HepG2 (cell line): ENCODE data around the gene PDZD7. TPM values are rescaled to one million over a fixed set of nuclear protein-coding genes. Genes with fewer than 3 reads are reported as not detected.

Experiments
- BCL6 ChIP-seq: IDR thresholded peaks from 2 replicates; pipeline ENCODE4 v1.6.1; 2016; ENCODE audit warnings: missing genetic modification reagents, missing compliant biosample characterization
- DMAP1 ChIP-seq: IDR thresholded peaks from 2 replicates; pipeline ENCODE4 v1.6.1; 2016
- DR1 ChIP-seq: sonication (generic); formaldehyde crosslinking; IDR thresholded peaks from 2 replicates; pipeline ENCODE4 v1.8.0; 2021; ENCODE audit warnings: mild to moderate bottlenecking, missing genetic modification reagents, inconsistent platforms
- GTF3A ChIP-seq: sonication (generic); formaldehyde crosslinking; conservative IDR thresholded peaks from 2 replicates; pipeline ENCODE4 v1.4.0; 2020; ENCODE audit warnings: mild to moderate bottlenecking, missing genetic modification reagents
- HOXA3 ChIP-seq: sonication (generic); formaldehyde crosslinking; IDR thresholded peaks from 2 replicates; pipeline ENCODE4 v1.5.0; 2020; ENCODE audit warnings: missing genetic modification reagents
- HOXA5 ChIP-seq: sonication (generic); formaldehyde crosslinking; IDR thresholded peaks from 2 replicates; pipeline ENCODE4 v1.4.0; 2020; ENCODE audit warnings: missing genetic modification reagents
- KDM2A ChIP-seq: sonication (generic); formaldehyde crosslinking; IDR thresholded peaks from 2 replicates; pipeline ENCODE4 v1.4.0; 2020; ENCODE audit warnings: low read depth, missing genetic modification reagents, borderline replicate concordance
- RAD21 ChIP-seq: fragments of 450-650 bp; formaldehyde crosslinking; IDR thresholded peaks from 2 replicates; pipeline ENCODE4 v1.5.0; 2020; ENCODE audit warnings: mild to moderate bottlenecking
- SAP130 ChIP-seq: IDR thresholded peaks from 2 replicates; pipeline ENCODE4 v1.6.1; 2016; ENCODE audit warnings: low read depth
- SMAD9 ChIP-seq: sonication (generic); formaldehyde crosslinking; IDR thresholded peaks from 2 replicates; pipeline ENCODE4 v1.5.1; 2020; ENCODE audit warnings: mild to moderate bottlenecking, missing genetic modification reagents
- SP4 ChIP-seq: sonication (generic); formaldehyde crosslinking; IDR thresholded peaks from 2 replicates; pipeline ENCODE4 v1.8.1; 2023; ENCODE audit warnings: mild to moderate bottlenecking, missing genetic modification reagents
- THAP9 ChIP-seq: sonication (generic); formaldehyde crosslinking; IDR thresholded peaks from 2 replicates; pipeline ENCODE4; 2020; ENCODE audit warnings: missing genetic modification reagents, mild to moderate bottlenecking, borderline replicate concordance
- XRCC5 ChIP-seq: fragments of 200-400 bp; formaldehyde crosslinking; optimal IDR thresholded peaks from 2 replicates; pipeline ENCODE3; 2017; ENCODE audit warnings: mild to moderate bottlenecking, low read length
- YEATS4 ChIP-seq: sonication (generic); formaldehyde crosslinking; IDR thresholded peaks from 2 replicates; pipeline ENCODE4 v1.4.0; 2020; ENCODE audit warnings: missing genetic modification reagents, borderline replicate concordance
- ZFP36L1 ChIP-seq: sonication (generic); formaldehyde crosslinking; IDR thresholded peaks from 2 replicates; pipeline ENCODE4 v1.8.0; 2022; ENCODE audit warnings: mild to moderate bottlenecking, missing genetic modification reagents, moderate library complexity
- ZNF430 ChIP-seq: sonication (generic); formaldehyde crosslinking; IDR thresholded peaks from 2 replicates; pipeline ENCODE4 v1.9.0; 2021; ENCODE audit warnings: mild to moderate bottlenecking, missing genetic modification reagents
- ZNF557 ChIP-seq: sonication (generic); formaldehyde crosslinking; IDR thresholded peaks from 2 replicates; pipeline ENCODE4 v1.4.0; 2020; ENCODE audit warnings: missing genetic modification reagents
- ZNF7 ChIP-seq: IDR thresholded peaks from 2 replicates; pipeline ENCODE4 v1.6.1; 2016; ENCODE audit warnings: missing biosample characterization, missing genetic modification reagents
- polyA plus RNA-seq, 8 experiments: library from polyadenylated mRNA; depleted of rRNA in 3 of 8; stranded (reverse) in 7 of 8; unstranded in 1 of 8; fragments of >200 nt; fragmentation: Illumina TruSeq in 4 of 8; extraction: Trizol in 4 of 8; gene quantifications; 2 replicates each; pipeline versions ENCODE4 v1.2.1 to v1.2.3, GENCODE V29; 2011 to 2016; ENCODE audit warnings: low read depth in 4 of 8, missing spikeins in 1 of 8, mixed read lengths in 1 of 8; ENCODE audit not compliant: insufficient read depth in 1 of 8
- total RNA-seq, 5 experiments: library from RNA; depleted of rRNA; stranded (reverse); fragments of >200 nt; fragmentation: Illumina TruSeq; extraction: Trizol; gene quantifications; 2 replicates each; pipeline ENCODE4 v1.2.3, GENCODE V29; 2016; ENCODE audit warnings: low read depth in 1 of 5
- TF ChIP-seq, protein P1 (sequence below): sonication (generic); formaldehyde crosslinking; IDR thresholded peaks from 2 replicates; pipeline ENCODE4 v1.4.0; 2020; ENCODE audit warnings: low read depth, mild to moderate bottlenecking, missing genetic modification reagents
- TF ChIP-seq, protein P2 (sequence below): fragments of 450-650 bp; IDR thresholded peaks from 2 replicates; pipeline ENCODE4 v1.6.1; 2017; ENCODE audit warnings: mild to moderate bottlenecking
- TF ChIP-seq, protein P3 (sequence below): sonication (generic); formaldehyde crosslinking; IDR thresholded peaks from 2 replicates; pipeline ENCODE4 v1.5.1; 2020; ENCODE audit warnings: mild to moderate bottlenecking, missing genetic modification reagents, moderate library complexity
- TF ChIP-seq, protein P4 (sequence below): sonication (generic); formaldehyde crosslinking; IDR thresholded peaks from 2 replicates; pipeline ENCODE4 v1.8.1; 2023; ENCODE audit warnings: mild to moderate bottlenecking, missing genetic modification reagents

The PDZD7 gene
- total and polyA plus RNA-seq, 2 of the 13 experiments (the other 11 are each of a cell fraction or from before 2014, with no cell fraction given): 0.58 to 0.73 TPM

GRCh38 chr10:101041252-101041761 is 10.4 kb upstream of the PDZD7 start (continued):
- TF ChIP-seq ZNF7 (CRISPR knock-in tag) (no peak), ZFP36L1 (no peak), KDM2A (CRISPR knock-in tag) (0 out of 2 replicates have a peak, but pooled peaks have one; percentile 21), SP4 (no peak), ZNF557 (no peak), XRCC5 (peak; percentile 52), ZNF430 (no peak), DR1 (CRISPR knock-in tag) (no peak), BCL6 (no peak), GTF3A (CRISPR knock-in tag) (no peak), HOXA5 (CRISPR knock-in tag) (no peak), SAP130 (CRISPR knock-in tag) (0 out of 2 replicates have a peak, but pooled peaks have one; percentile 38), SMAD9 (CRISPR knock-in tag) (no peak), THAP9 (CRISPR knock-in tag) (0 out of 2 replicates have a peak, but pooled peaks have one; percentile 23), HOXA3 (CRISPR knock-in tag) (no peak), YEATS4 (CRISPR knock-in tag) (no peak), DMAP1 (CRISPR knock-in tag) (no peak), RAD21 (CRISPR knock-in tag) (peak; percentile 68)
- TF ChIP-seq, protein P1, sequence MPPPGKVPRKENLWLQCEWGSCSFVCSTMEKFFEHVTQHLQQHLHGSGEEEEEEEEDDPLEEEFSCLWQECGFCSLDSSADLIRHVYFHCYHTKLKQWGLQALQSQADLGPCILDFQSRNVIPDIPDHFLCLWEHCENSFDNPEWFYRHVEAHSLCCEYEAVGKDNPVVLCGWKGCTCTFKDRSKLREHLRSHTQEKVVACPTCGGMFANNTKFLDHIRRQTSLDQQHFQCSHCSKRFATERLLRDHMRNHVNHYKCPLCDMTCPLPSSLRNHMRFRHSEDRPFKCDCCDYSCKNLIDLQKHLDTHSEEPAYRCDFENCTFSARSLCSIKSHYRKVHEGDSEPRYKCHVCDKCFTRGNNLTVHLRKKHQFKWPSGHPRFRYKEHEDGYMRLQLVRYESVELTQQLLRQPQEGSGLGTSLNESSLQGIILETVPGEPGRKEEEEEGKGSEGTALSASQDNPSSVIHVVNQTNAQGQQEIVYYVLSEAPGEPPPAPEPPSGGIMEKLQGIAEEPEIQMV (CRISPR knock-in tag): no peak
- TF ChIP-seq, protein P2, sequence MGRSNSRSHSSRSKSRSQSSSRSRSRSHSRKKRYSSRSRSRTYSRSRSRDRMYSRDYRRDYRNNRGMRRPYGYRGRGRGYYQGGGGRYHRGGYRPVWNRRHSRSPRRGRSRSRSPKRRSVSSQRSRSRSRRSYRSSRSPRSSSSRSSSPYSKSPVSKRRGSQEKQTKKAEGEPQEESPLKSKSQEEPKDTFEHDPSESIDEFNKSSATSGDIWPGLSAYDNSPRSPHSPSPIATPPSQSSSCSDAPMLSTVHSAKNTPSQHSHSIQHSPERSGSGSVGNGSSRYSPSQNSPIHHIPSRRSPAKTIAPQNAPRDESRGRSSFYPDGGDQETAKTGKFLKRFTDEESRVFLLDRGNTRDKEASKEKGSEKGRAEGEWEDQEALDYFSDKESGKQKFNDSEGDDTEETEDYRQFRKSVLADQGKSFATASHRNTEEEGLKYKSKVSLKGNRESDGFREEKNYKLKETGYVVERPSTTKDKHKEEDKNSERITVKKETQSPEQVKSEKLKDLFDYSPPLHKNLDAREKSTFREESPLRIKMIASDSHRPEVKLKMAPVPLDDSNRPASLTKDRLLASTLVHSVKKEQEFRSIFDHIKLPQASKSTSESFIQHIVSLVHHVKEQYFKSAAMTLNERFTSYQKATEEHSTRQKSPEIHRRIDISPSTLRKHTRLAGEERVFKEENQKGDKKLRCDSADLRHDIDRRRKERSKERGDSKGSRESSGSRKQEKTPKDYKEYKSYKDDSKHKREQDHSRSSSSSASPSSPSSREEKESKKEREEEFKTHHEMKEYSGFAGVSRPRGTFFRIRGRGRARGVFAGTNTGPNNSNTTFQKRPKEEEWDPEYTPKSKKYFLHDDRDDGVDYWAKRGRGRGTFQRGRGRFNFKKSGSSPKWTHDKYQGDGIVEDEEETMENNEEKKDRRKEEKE: no peak
- TF ChIP-seq, protein P3, sequence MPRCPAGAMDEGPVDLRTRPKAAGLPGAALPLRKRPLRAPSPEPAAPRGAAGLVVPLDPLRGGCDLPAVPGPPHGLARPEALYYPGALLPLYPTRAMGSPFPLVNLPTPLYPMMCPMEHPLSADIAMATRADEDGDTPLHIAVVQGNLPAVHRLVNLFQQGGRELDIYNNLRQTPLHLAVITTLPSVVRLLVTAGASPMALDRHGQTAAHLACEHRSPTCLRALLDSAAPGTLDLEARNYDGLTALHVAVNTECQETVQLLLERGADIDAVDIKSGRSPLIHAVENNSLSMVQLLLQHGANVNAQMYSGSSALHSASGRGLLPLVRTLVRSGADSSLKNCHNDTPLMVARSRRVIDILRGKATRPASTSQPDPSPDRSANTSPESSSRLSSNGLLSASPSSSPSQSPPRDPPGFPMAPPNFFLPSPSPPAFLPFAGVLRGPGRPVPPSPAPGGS: no peak
- TF ChIP-seq, protein P4, sequence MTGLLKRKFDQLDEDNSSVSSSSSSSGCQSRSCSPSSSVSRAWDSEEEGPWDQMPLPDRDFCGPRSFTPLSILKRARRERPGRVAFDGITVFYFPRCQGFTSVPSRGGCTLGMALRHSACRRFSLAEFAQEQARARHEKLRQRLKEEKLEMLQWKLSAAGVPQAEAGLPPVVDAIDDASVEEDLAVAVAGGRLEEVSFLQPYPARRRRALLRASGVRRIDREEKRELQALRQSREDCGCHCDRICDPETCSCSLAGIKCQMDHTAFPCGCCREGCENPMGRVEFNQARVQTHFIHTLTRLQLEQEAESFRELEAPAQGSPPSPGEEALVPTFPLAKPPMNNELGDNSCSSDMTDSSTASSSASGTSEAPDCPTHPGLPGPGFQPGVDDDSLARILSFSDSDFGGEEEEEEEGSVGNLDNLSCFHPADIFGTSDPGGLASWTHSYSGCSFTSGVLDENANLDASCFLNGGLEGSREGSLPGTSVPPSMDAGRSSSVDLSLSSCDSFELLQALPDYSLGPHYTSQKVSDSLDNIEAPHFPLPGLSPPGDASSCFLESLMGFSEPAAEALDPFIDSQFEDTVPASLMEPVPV (CRISPR knock-in tag): no peak
